Measurements from ENCODE around the gene RALGAPA2. TPM values are rescaled to one million over a fixed set of nuclear protein-coding genes. Genes with fewer than 3 reads are reported as not detected.
A peak's percentile ranks its signal among the peaks of the same experiment; 100 is the strongest.

The RALGAPA2 gene
- total RNA-seq, 1 donor from 2014 or later: 22.1 TPM

DNA sequence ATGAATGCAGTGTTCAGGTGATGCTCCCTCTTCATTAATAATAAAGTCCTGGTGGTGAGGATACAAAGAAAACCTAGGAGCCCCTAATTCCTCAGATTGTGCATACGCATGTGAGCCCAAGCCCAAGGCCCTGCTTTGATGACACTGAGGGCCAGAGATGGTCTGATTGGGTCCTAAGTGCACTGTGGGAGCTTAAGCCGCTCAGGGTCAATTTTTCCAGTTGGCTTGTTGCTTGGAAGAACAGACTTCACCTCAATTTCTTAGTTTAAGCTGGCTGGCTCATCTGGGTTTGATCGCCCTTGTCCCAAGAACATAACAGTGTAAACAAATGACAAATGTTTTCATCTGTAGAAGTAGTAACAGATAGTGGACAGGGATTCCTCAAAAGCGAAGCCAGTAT is 303.1 kb downstream of the RALGAPA2 start:
- no peak for DNase-seq (ENCODE audit: low spot score)
- H3K4me3 Mint-ChIP-seq (ENCODE audit: low read depth): no peak overlapping the region
- no peaks in the 10 kb centered on the region for H3K27me3 Mint-ChIP-seq (ENCODE audit: low read depth)
- peaks cover 35% of the 10 kb centered on the region for H3K36me3 Mint-ChIP-seq (ENCODE audit: low read depth)
- peaks cover 41% of the 10 kb centered on the region for H3K4me1 Mint-ChIP-seq (ENCODE audit: low read depth)
- no peak overlapping the region for H3K27ac Mint-ChIP-seq
- intact Hi-C loops (cut with micrococcal nuclease): no loop called here
- H3K9me3 Mint-ChIP-seq: no peaks in the 10 kb centered on the region

DNA sequence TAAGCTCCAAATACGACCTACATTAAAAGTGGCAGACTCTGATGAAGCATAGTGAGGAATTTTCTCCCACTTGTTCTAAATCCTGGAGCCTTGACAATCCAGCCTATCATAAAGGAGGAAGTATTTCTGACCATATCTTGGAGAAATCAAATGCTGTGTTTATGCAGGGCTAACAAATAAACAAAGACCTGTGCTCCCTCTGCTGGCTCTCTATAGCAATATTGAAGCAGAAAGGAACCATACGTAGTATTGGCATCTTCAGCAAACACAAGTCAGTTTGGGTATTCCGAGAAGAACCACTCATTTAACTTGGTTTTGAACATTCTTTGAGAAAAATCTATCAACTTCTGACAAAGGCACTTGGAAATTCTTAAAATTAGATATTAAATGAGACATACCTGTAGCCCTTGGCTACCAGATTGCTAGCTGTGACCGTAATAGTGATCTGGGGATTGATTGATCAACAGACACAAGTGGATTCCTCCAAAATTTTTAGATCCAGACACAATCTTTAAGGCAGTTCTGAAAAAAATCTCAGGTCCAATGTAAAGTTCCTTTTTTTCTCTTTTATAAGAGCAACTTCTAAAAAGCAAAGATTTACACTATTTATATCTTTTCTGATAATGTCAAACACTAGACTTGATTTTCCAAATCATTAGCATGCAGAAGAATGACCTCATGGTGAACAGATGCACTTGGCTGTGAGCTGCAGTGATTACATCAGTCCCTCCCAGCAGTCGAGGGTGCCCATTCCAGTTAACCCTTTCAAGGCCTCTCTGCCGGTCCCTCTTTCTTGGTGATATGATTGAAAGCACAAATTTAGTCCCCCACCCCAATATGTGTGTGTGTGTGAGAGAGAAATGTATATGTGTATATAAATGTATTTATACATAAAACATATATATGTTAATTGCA is 304.3 kb downstream of the RALGAPA2 start:
- no peak for DNase-seq (ENCODE audit: low spot score)
- Mint-ChIP-seq H3K36me3 (ENCODE audit: low read depth) (peaks cover 35% of the 10 kb centered on the region), H3K4me3 (ENCODE audit: low read depth) (peak overlapping the region; percentile 30), H3K9me3 (no peaks in the 10 kb centered on the region), H3K27me3 (ENCODE audit: low read depth) (no peaks in the 10 kb centered on the region), H3K27ac (no peak overlapping the region), H3K4me1 (ENCODE audit: low read depth) (peaks cover 37% of the 10 kb centered on the region)
- intact Hi-C loops (cut with micrococcal nuclease): no loop called here

- Mint-ChIP-seq H3K9me3 (no peaks in the 10 kb centered on the region), H3K36me3 (ENCODE audit: low read depth) (peaks cover 26% of the 10 kb centered on the region), H3K4me1 (ENCODE audit: low read depth) (peaks cover 19% of the 10 kb centered on the region), H3K27ac (no peak overlapping the region), H3K4me3 (ENCODE audit: low read depth) (no peak overlapping the region), H3K27me3 (ENCODE audit: low read depth) (no peaks in the 10 kb centered on the region)
- intact Hi-C loops (cut with micrococcal nuclease): no loop called here
- no peak for DNase-seq (ENCODE audit: low spot score)
These were observed 306.1 kb downstream of the RALGAPA2 start for GRCh38 chr20:20406306-20406705.

GRCh38 chr20:20405623-20406022 is 306.8 kb downstream of the RALGAPA2 start:
- DNase-seq (ENCODE audit: low spot score): no peak
- H3K9me3 Mint-ChIP-seq: no peaks in the 10 kb centered on the region
- H3K36me3 Mint-ChIP-seq (ENCODE audit: low read depth): peaks cover 21% of the 10 kb centered on the region
- no peak overlapping the region for H3K4me3 Mint-ChIP-seq (ENCODE audit: low read depth)
- peak overlapping the region; percentile 17 for H3K27ac Mint-ChIP-seq
- no peaks in the 10 kb centered on the region for H3K27me3 Mint-ChIP-seq (ENCODE audit: low read depth)
- intact Hi-C loops (cut with micrococcal nuclease): no loop called here
- peaks cover 15% of the 10 kb centered on the region for H3K4me1 Mint-ChIP-seq (ENCODE audit: low read depth)

GRCh38 chr20:20404633-20405032 is 307.8 kb downstream of the RALGAPA2 start:
- no peak for DNase-seq (ENCODE audit: low spot score)
- peak overlapping the region; percentile 40 for H3K27ac Mint-ChIP-seq
- H3K4me1 Mint-ChIP-seq (ENCODE audit: low read depth): peaks cover 8% of the 10 kb centered on the region
- peaks cover 13% of the 10 kb centered on the region for H3K36me3 Mint-ChIP-seq (ENCODE audit: low read depth)
- no peaks in the 10 kb centered on the region for H3K27me3 Mint-ChIP-seq (ENCODE audit: low read depth)
- intact Hi-C loops (cut with micrococcal nuclease): no loop called here
- no peaks in the 10 kb centered on the region for H3K9me3 Mint-ChIP-seq
- no peak overlapping the region for H3K4me3 Mint-ChIP-seq (ENCODE audit: low read depth)

- no peak for DNase-seq (ENCODE audit: low spot score)
- Mint-ChIP-seq H3K4me1 (ENCODE audit: low read depth) (peaks cover 6% of the 10 kb centered on the region), H3K4me3 (ENCODE audit: low read depth) (no peak overlapping the region), H3K27me3 (ENCODE audit: low read depth) (no peaks in the 10 kb centered on the region), H3K9me3 (no peaks in the 10 kb centered on the region), H3K27ac (no peak overlapping the region), H3K36me3 (ENCODE audit: low read depth) (peaks cover 6% of the 10 kb centered on the region)
- intact Hi-C loops (cut with micrococcal nuclease): no loop called here
These were observed 310.5 kb downstream of the RALGAPA2 start for GRCh38 chr20:20401991-20402390.

GRCh38 chr20:20399531-20400500 is 312.6 kb downstream of the RALGAPA2 start:
- no peaks in the 10 kb centered on the region for H3K36me3 Mint-ChIP-seq (ENCODE audit: low read depth)
- no peak overlapping the region for H3K4me3 Mint-ChIP-seq (ENCODE audit: low read depth)
- DNase-seq (ENCODE audit: low spot score): no peak
- intact Hi-C loops (cut with micrococcal nuclease): no loop called here
- no peaks in the 10 kb centered on the region for H3K27me3 Mint-ChIP-seq (ENCODE audit: low read depth)
- H3K4me1 Mint-ChIP-seq (ENCODE audit: low read depth): peaks cover under 1% of the 10 kb centered on the region
- no peak overlapping the region for H3K27ac Mint-ChIP-seq
- H3K9me3 Mint-ChIP-seq: no peaks in the 10 kb centered on the region

DNA sequence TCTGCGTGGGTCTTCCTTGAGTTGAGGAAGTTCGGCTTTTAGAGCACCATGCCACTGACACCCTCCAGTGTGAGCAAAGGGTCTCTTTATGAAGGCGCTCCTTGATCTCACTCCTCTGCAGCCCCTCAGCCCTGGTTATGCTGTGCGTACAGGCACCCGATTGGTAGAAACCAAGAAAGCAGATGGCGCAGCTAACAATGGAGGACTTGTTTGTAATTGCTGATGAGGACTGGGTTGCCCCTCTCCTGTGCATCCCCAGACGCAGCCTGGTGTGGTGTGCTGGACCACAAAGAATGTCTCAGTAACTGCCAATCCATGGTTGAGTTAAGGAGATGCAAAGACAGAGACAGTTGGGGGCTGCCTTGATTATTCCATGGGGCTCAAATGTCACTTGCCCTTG is 314.3 kb downstream of the RALGAPA2 start:
- Mint-ChIP-seq H3K4me1 (ENCODE audit: low read depth) (no peaks in the 10 kb centered on the region), H3K36me3 (ENCODE audit: low read depth) (no peaks in the 10 kb centered on the region), H3K27ac (no peak overlapping the region), H3K4me3 (ENCODE audit: low read depth) (no peak overlapping the region), H3K9me3 (no peaks in the 10 kb centered on the region), H3K27me3 (ENCODE audit: low read depth) (no peaks in the 10 kb centered on the region)
- intact Hi-C loops (cut with micrococcal nuclease): no loop called here
- no peak for DNase-seq (ENCODE audit: low spot score)

GRCh38 chr20:20396794-20397193 is 315.6 kb downstream of the RALGAPA2 start:
- Mint-ChIP-seq H3K4me1 (ENCODE audit: low read depth) (no peaks in the 10 kb centered on the region), H3K36me3 (ENCODE audit: low read depth) (peaks cover 6% of the 10 kb centered on the region), H3K9me3 (no peaks in the 10 kb centered on the region), H3K27me3 (ENCODE audit: low read depth) (no peaks in the 10 kb centered on the region), H3K4me3 (ENCODE audit: low read depth) (no peak overlapping the region), H3K27ac (no peak overlapping the region)
- intact Hi-C loops (cut with micrococcal nuclease): no loop called here
- no peak for DNase-seq (ENCODE audit: low spot score)

GRCh38 chr20:20395903-20396568 is 316.4 kb downstream of the RALGAPA2 start:
- H3K36me3 Mint-ChIP-seq (ENCODE audit: low read depth): peaks cover 6% of the 10 kb centered on the region
- H3K27ac Mint-ChIP-seq: no peak overlapping the region
- no peak overlapping the region for H3K4me3 Mint-ChIP-seq (ENCODE audit: low read depth)
- intact Hi-C loops (cut with micrococcal nuclease): no loop called here
- no peak for DNase-seq (ENCODE audit: low spot score)
- no peaks in the 10 kb centered on the region for H3K27me3 Mint-ChIP-seq (ENCODE audit: low read depth)
- no peaks in the 10 kb centered on the region for H3K4me1 Mint-ChIP-seq (ENCODE audit: low read depth)
- H3K9me3 Mint-ChIP-seq: no peaks in the 10 kb centered on the region

- H3K4me1 Mint-ChIP-seq (ENCODE audit: low read depth): no peaks in the 10 kb centered on the region
- H3K4me3 Mint-ChIP-seq (ENCODE audit: low read depth): no peak overlapping the region
- peaks cover 6% of the 10 kb centered on the region for H3K36me3 Mint-ChIP-seq (ENCODE audit: low read depth)
- DNase-seq (ENCODE audit: low spot score): no peak
- no peaks in the 10 kb centered on the region for H3K27me3 Mint-ChIP-seq (ENCODE audit: low read depth)
- H3K27ac Mint-ChIP-seq: no peak overlapping the region
- H3K9me3 Mint-ChIP-seq: no peaks in the 10 kb centered on the region
- intact Hi-C loops (cut with micrococcal nuclease): no loop called here
These were observed 317.4 kb downstream of the RALGAPA2 start for GRCh38 chr20:20395087-20395486.

- no peaks in the 10 kb centered on the region for H3K4me1 Mint-ChIP-seq (ENCODE audit: low read depth)
- H3K4me3 Mint-ChIP-seq (ENCODE audit: low read depth): no peak overlapping the region
- H3K9me3 Mint-ChIP-seq: no peaks in the 10 kb centered on the region
- no peak overlapping the region for H3K27ac Mint-ChIP-seq
- peaks cover 6% of the 10 kb centered on the region for H3K36me3 Mint-ChIP-seq (ENCODE audit: low read depth)
- no peak for DNase-seq (ENCODE audit: low spot score)
- intact Hi-C loops (cut with micrococcal nuclease): no loop called here
- no peaks in the 10 kb centered on the region for H3K27me3 Mint-ChIP-seq (ENCODE audit: low read depth)
These were observed 319.0 kb downstream of the RALGAPA2 start for GRCh38 chr20:20393207-20394120.
